Measurements from ENCODE around the gene EIF4H.

DNA sequence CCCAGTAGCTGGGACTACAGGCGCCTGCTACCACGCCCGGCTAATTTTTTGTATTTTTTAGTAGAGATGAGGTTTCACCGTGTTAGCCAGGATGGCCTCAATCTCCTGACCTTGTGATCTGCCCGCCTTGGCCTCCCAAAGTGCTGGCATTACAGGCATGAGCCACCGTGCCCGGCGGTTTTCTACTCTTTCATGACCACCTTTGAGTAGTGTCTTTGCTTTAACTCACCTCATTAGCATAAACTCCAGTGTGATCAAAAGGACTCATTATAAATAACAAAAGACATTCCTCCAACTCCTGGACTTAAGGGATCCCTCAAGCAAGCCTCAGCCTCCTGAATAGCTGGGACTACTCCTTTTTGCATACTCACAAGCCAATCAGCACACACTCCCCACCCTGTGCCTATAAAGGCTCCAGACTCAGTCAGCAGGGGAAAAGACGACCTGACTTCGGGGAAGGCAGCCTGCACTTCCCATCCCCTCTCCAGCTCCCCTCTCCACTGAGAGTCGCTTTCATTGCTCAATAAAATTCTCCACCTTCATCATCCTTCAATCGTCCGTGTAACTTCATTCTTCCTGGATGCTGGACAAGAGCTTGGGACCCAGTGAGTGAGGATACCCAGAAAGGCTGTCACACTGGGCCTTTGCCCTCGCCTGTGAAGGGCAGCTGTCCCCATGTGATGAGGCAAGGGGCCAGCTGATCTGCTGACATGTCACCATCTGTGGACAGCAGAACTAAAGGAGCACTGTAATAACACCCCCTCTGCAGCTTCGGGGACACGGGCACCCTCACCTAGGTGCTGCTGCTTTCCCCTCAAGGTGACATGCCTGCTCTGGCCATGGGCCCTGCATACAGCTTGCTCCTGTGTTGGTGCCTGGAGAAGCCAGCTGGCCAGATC is 35.0 kb upstream of the EIF4H start:
- TF ChIP-seq, protein P1, sequence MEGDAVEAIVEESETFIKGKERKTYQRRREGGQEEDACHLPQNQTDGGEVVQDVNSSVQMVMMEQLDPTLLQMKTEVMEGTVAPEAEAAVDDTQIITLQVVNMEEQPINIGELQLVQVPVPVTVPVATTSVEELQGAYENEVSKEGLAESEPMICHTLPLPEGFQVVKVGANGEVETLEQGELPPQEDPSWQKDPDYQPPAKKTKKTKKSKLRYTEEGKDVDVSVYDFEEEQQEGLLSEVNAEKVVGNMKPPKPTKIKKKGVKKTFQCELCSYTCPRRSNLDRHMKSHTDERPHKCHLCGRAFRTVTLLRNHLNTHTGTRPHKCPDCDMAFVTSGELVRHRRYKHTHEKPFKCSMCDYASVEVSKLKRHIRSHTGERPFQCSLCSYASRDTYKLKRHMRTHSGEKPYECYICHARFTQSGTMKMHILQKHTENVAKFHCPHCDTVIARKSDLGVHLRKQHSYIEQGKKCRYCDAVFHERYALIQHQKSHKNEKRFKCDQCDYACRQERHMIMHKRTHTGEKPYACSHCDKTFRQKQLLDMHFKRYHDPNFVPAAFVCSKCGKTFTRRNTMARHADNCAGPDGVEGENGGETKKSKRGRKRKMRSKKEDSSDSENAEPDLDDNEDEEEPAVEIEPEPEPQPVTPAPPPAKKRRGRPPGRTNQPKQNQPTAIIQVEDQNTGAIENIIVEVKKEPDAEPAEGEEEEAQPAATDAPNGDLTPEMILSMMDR (optimal IDR thresholded peaks at IDR 0.05 in 1 of 3, IDR thresholded peaks at IDR 0.05 in 1 of 3, conservative IDR thresholded peaks at IDR 0.05 in 1 of 3; ENCODE audit: extremely low read depth in 1 of 3, insufficient read depth in 2 of 3, low read length in 3 of 3): no peak
- TF ChIP-seq EZH2 (IDR thresholded peaks at IDR 0.05; ENCODE audit: low read length): no peak

Data from keratinocyte (primary cell).